ENCODE data around the gene CLCN6. TPM values are rescaled to one million over a fixed set of nuclear protein-coding genes. Genes with fewer than 3 reads are reported as not detected.

The CLCN6 gene
- total RNA-seq, 1 experiment from 2014 or later, result 17.4 TPM

DNA sequence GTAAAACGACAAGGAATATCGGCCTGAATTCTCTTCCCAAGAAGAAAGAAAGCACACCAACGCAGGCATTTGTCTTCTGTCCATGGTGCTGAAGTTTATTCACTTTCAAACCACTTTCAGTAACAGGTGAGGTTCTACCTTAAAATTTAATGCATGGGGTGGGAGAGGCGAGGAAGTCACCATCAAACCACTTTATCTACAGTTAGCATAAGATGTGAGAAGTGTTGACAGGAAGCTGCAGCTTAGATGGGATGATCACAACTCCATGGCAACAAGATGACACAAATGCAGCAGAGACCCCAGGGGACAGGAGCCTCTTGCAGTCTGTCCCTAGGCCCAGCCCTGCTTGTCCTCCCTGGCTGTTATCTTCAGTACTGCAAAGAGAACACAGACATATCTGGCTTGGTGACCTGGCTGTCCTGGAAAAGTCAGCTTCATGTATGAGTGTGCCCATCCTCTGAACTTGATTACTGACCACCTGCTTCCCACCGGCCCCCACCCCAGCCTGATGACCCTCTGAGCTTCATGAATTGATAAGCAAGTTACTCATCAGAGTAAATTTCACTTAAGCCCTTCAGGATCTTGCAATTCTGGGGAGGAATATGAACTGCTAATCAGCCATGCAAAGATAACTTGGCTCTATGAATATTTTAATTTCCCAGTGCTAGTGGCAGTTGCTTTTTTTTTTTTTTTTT lies 39.8 kb downstream of the CLCN6 start:
- Mint-ChIP-seq H3K9me3 (ENCODE audit: low read depth, unreplicated experiment) (no peaks in the 10 kb centered on the region), H3K27ac (ENCODE audit: unreplicated experiment) (no peak overlapping the region), H3K4me1 (ENCODE audit: low read depth, unreplicated experiment) (no peaks in the 10 kb centered on the region), H3K36me3 (ENCODE audit: insufficient read depth, unreplicated experiment) (peaks cover 38% of the 10 kb centered on the region), H3K4me3 (ENCODE audit: low read depth, unreplicated experiment) (no peak overlapping the region), H3K27me3 (ENCODE audit: unreplicated experiment) (no peaks in the 10 kb centered on the region)
- CTCF ChIA-PET, result interaction anchor here (0.7 kb wide), 1 partner anchor 146 kb away, joined by 3 read pairs; no protein-coding TSS in a partner anchor
- no peak for DNase-seq
- TF ChIP-seq, protein P1, sequence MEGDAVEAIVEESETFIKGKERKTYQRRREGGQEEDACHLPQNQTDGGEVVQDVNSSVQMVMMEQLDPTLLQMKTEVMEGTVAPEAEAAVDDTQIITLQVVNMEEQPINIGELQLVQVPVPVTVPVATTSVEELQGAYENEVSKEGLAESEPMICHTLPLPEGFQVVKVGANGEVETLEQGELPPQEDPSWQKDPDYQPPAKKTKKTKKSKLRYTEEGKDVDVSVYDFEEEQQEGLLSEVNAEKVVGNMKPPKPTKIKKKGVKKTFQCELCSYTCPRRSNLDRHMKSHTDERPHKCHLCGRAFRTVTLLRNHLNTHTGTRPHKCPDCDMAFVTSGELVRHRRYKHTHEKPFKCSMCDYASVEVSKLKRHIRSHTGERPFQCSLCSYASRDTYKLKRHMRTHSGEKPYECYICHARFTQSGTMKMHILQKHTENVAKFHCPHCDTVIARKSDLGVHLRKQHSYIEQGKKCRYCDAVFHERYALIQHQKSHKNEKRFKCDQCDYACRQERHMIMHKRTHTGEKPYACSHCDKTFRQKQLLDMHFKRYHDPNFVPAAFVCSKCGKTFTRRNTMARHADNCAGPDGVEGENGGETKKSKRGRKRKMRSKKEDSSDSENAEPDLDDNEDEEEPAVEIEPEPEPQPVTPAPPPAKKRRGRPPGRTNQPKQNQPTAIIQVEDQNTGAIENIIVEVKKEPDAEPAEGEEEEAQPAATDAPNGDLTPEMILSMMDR (IDR thresholded peaks at IDR 0.05; ENCODE audit: unreplicated experiment), result no peak
- no TSS peak for BruUV-seq (replicated peaks)
- intact Hi-C loops (cut with micrococcal nuclease; ENCODE audit: unreplicated experiment), result no loop called here

DNA sequence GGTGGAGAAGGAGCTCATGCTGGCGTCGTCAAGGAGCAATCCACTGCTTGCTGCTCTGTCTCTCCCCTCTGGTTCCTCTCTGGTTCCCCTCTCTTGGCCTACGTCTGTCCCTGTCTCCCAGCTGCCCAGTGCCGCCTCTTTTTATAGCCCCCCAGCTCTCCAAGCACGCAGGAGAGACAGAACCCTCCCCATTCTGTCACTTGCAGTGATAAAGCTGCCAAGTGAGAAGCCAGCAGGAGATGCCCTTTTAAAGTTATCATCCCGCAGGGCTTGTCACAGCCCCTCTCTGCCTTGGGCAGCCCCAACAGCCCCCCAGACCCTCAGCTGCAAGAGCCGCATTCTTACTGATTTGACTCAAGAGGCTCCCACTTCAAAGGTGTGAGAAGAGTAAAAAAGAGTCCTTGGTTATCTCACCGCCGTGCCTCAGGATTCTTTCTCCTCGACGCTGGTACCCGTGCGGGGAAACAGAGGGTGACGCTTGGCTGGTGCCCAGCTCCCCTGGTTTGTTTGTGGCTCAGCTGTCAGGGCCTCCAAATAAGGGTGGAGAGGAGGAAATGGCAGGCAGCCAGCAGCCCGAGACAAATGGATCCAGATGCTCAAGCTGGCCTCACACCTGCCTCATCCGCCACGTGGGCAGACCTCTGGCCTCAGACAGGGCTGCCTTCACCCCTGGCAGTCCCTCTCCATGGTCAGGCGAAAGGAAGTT lies 41.8 kb downstream of the CLCN6 start, which contains the start of gene NPPA:
Gene NPPA (minus strand): TSS at position 117 of the 706 bp plus-strand sequence. CDS start 99 bp downstream, at position 18.
- Mint-ChIP-seq H3K4me1 (ENCODE audit: low read depth, unreplicated experiment) (no peaks in the 10 kb centered on the region), H3K27me3 (ENCODE audit: unreplicated experiment) (peaks cover 11% of the 10 kb centered on the region), H3K27ac (ENCODE audit: unreplicated experiment) (peak within 1 kb of the TSS; percentile 36), H3K9me3 (ENCODE audit: low read depth, unreplicated experiment) (no peaks in the 10 kb centered on the region), H3K36me3 (ENCODE audit: insufficient read depth, unreplicated experiment) (peaks cover 31% of the 10 kb centered on the region), H3K4me3 (ENCODE audit: low read depth, unreplicated experiment) (no peak within 1 kb of the TSS)
- DNase-seq, result no peak
- TF ChIP-seq, protein P1 (IDR thresholded peaks at IDR 0.05; ENCODE audit: unreplicated experiment), result no peak
- intact Hi-C loops (cut with micrococcal nuclease; ENCODE audit: unreplicated experiment), result no loop called here
- CTCF ChIA-PET, result interaction anchor here (0.6 kb wide), 1 partner anchor 44 kb away, joined by 4 read pairs; no protein-coding TSS in a partner anchor
- no TSS peak for BruUV-seq (replicated peaks)

DNA sequence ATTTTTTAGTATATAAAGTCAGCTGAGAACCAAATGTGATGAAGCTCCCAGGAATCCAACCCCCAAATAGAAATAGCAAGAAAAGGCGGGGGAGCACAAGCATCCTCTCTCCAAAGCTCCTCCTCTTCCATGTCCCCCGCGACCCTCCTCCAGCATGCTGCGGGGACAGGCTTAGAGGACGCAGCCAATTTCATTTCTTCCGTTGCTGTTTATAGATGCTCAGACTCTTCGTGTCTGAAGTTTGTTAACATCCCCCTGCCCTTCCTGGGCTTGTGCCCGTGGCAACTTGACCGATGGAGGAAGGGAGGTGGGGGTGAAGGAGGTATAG lies 42.3 kb downstream of the CLCN6 start:
- intact Hi-C loops (cut with micrococcal nuclease; ENCODE audit: unreplicated experiment), result no loop called here
- H3K27me3 Mint-ChIP-seq (ENCODE audit: unreplicated experiment), result peaks cover 16% of the 10 kb centered on the region
- peaks cover 29% of the 10 kb centered on the region for H3K36me3 Mint-ChIP-seq (ENCODE audit: insufficient read depth, unreplicated experiment)
- H3K4me3 Mint-ChIP-seq (ENCODE audit: low read depth, unreplicated experiment), result no peak overlapping the region
- no TSS peak for BruUV-seq (replicated peaks)
- H3K4me1 Mint-ChIP-seq (ENCODE audit: low read depth, unreplicated experiment), result no peaks in the 10 kb centered on the region
- DNase-seq, result no peak
- no peak overlapping the region for H3K27ac Mint-ChIP-seq (ENCODE audit: unreplicated experiment)
- H3K9me3 Mint-ChIP-seq (ENCODE audit: low read depth, unreplicated experiment), result no peaks in the 10 kb centered on the region
- TF ChIP-seq, protein P1 (IDR thresholded peaks at IDR 0.05; ENCODE audit: unreplicated experiment), result no peak
- CTCF ChIA-PET, result no interaction called here

DNA sequence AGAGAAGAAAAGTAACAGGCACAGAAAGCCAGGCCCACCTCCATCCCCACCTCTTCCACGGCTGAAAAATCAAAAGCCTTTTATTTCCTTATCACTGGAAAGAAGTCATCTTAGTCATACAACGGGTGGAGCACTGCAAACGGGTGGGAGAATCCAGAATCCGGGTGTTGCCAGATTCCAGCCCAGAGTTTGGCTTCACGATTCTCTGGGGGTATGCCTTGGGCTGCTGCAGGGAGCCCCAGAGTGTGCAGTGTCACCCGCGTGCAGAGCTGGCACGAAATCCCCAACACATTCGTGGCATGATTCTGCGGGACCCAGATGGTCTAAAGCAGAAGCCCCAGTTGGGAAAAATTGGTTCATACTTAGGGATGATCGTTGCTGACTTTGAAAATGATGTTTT lies 44.2 kb downstream of the CLCN6 start:
- H3K9me3 Mint-ChIP-seq (ENCODE audit: low read depth, unreplicated experiment), result no peaks in the 10 kb centered on the region
- intact Hi-C loops (cut with micrococcal nuclease; ENCODE audit: unreplicated experiment), result loop anchor here (5.0 kb wide), 1 partner anchor 42 kb away; no protein-coding TSS in a partner anchor
- H3K27me3 Mint-ChIP-seq (ENCODE audit: unreplicated experiment), result peaks cover 33% of the 10 kb centered on the region
- no peak overlapping the region for H3K27ac Mint-ChIP-seq (ENCODE audit: unreplicated experiment)
- H3K4me1 Mint-ChIP-seq (ENCODE audit: low read depth, unreplicated experiment), result no peaks in the 10 kb centered on the region
- no peak overlapping the region for H3K4me3 Mint-ChIP-seq (ENCODE audit: low read depth, unreplicated experiment)
- TF ChIP-seq, protein P1 (IDR thresholded peaks at IDR 0.05; ENCODE audit: unreplicated experiment), result no peak
- no TSS peak for BruUV-seq (replicated peaks)
- CTCF ChIA-PET, result no interaction called here
- no peak for DNase-seq
- peaks cover 19% of the 10 kb centered on the region for H3K36me3 Mint-ChIP-seq (ENCODE audit: insufficient read depth, unreplicated experiment)

All from Calu3 (cell line).